Erythroblast (primary cell): ENCODE results near the gene NR2E1.

Source experiments
- GATA1 ChIP-seq: IDR thresholded peaks from 2 replicates; pipeline ENCODE4 v1.6.1; 2011; ENCODE audit warnings: low read depth, mild to moderate bottlenecking, control low read depth, low read length, moderate library complexity
- POLR2A ChIP-seq: IDR thresholded peaks from 2 replicates; pipeline ENCODE4 v1.6.1; 2011; ENCODE audit warnings: mild to moderate bottlenecking, low read length

- no peak for TF ChIP-seq POLR2A
- TF ChIP-seq GATA1, result no peak
Measured at GRCh38 chr6:108209738-108210137, 43.9 kb downstream of the NR2E1 start.
